Calu3 (cell line): ENCODE measurements around the gene CLTB. TPM values are rescaled to one million over a fixed set of nuclear protein-coding genes. Genes with fewer than 3 reads are reported as not detected.

Experiments
- BruUV-seq: library from RNA; stranded (reverse); fragments of 400-500 nt; replicated peaks from 2 replicates; lab custom pipeline; 2021; lab: Mats Ljungman, UMichigan
- CTCF ChIA-PET: fragments of 300-600 bp; sonication (Branson Sonifier 250); formaldehyde crosslinking; loops from one replicate; lab custom pipeline; 2022; ENCODE audit warnings: antibody characterized with exemption; lab: Charles Lee
- DNase-seq: peaks from one replicate; pipeline ENCODE4 v3.0.0; 2022
- H3K27ac Mint-ChIP-seq: one replicate; pipeline ENCODE4 v1.8.0; 2022; ENCODE audit warnings: mixed read lengths; ENCODE audit not compliant: unreplicated experiment
- H3K27me3 Mint-ChIP-seq: one replicate; pipeline ENCODE4 v1.8.0; 2022; ENCODE audit warnings: mixed read lengths; ENCODE audit not compliant: unreplicated experiment
- H3K36me3 Mint-ChIP-seq: one replicate; pipeline ENCODE4 v1.8.0; 2022; ENCODE audit warnings: mild to moderate bottlenecking, moderate library complexity, mixed read lengths; ENCODE audit not compliant: insufficient read depth, unreplicated experiment
- H3K4me1 Mint-ChIP-seq: one replicate; pipeline ENCODE4 v1.8.0; 2022; ENCODE audit warnings: mild to moderate bottlenecking, low read depth, mixed read lengths; ENCODE audit not compliant: unreplicated experiment
- H3K4me3 Mint-ChIP-seq: one replicate; pipeline ENCODE4 v1.8.0; 2022; ENCODE audit warnings: mild to moderate bottlenecking, low read depth, moderate library complexity, mixed read lengths; ENCODE audit not compliant: unreplicated experiment
- H3K9me3 Mint-ChIP-seq: one replicate; pipeline ENCODE4 v1.8.0; 2022; ENCODE audit warnings: low read depth, mixed read lengths; ENCODE audit not compliant: unreplicated experiment
- CTCF ChIP-seq: fragments of 200-600 bp; IDR thresholded peaks from one replicate; pipeline ENCODE4 v1.8.0; 2022; ENCODE audit warnings: antibody characterized with exemption; ENCODE audit not compliant: unreplicated experiment
- intact Hi-C: fragments of 100-400 bp; cut with micrococcal nuclease; formaldehyde crosslinking; loops from one replicate; pipeline ENCODE4 v1.10.0; 2022; ENCODE audit not compliant: unreplicated experiment
- total RNA-seq: library from RNA; stranded (reverse); gene quantifications from 2 replicates; pipeline ENCODE4 v1.2.3, GENCODE V29; 2022

The CLTB gene
- total RNA-seq, 1 experiment from 2014 or later, result 116 TPM

- no peak for TF ChIP-seq CTCF
- Mint-ChIP-seq H3K4me3 (no peak overlapping the region), H3K27me3 (no peaks in the 10 kb centered on the region), H3K9me3 (no peaks in the 10 kb centered on the region), H3K27ac (no peak overlapping the region), H3K36me3 (no peaks in the 10 kb centered on the region), H3K4me1 (peaks cover 28% of the 10 kb centered on the region)
- intact Hi-C loops, result no loop called here
- CTCF ChIA-PET, result no interaction called here
- DNase-seq, result no peak
- no TSS peak for BruUV-seq
These were observed 16.4 kb upstream of the CLTB start for GRCh38 chr5:176432707-176433106.

DNA sequence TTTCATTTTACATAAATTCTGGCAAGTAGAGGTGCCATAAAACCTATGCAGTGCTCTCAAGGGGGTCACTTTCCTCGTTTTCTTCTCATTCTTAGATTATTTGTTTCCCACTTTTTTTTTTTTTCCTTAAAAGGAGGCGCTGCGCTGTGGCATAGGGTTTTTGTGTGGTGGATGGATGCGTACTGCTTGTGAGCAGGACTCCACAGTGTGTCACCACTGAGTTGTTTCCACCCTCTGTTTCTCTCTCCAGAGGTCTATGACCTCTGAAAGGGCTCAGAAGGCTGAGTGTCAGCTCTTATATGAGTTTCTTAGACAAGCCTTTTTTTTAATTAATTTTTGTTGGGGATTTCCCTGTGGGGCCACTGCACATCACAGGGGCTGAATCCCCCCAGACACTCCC lies 13.6 kb upstream of the CLTB start:
- Mint-ChIP-seq H3K27ac (no peak overlapping the region), H3K9me3 (no peaks in the 10 kb centered on the region), H3K4me3 (no peak overlapping the region), H3K36me3 (peaks cover 6% of the 10 kb centered on the region), H3K4me1 (peaks cover 38% of the 10 kb centered on the region), H3K27me3 (no peaks in the 10 kb centered on the region)
- no peak for DNase-seq
- no peak for TF ChIP-seq CTCF
- BruUV-seq, result no TSS peak
- CTCF ChIA-PET, result no interaction called here
- intact Hi-C loops, result no loop called here

DNA sequence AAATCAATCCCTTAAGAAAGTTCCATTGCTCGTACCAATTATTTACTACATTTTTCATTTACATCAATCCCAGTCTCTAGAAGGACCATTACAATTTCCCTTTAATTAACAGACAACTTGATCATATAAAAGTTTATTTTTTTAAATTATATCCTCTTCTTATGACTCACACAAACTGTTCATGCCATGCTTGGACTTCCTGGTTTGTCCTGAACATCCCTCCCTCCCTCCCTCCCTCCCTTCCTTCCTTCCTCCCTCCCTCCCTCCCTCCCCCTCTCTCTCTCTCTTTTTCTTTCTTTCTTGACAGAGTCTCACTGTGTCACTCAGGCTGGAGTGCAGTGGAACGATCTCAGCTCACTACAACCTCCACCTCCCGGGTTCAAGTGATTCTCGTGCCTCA lies 11.6 kb upstream of the CLTB start:
- peak overlapping the region; percentile 14 for H3K4me3 Mint-ChIP-seq
- no peak for TF ChIP-seq CTCF
- H3K36me3 Mint-ChIP-seq, result peaks cover 6% of the 10 kb centered on the region
- no peak for DNase-seq
- peak overlapping the region; percentile 35 for H3K27ac Mint-ChIP-seq
- BruUV-seq, result no TSS peak
- H3K27me3 Mint-ChIP-seq, result no peaks in the 10 kb centered on the region
- H3K4me1 Mint-ChIP-seq, result peaks cover 48% of the 10 kb centered on the region
- no peaks in the 10 kb centered on the region for H3K9me3 Mint-ChIP-seq
- intact Hi-C loops, result no loop called here
- CTCF ChIA-PET, result interaction anchor here (0.5 to 1.5 kb wide), 4 partner anchors 11 to 668 kb away, joined by 3 to 4 read pairs (median 3); no protein-coding TSS in a partner anchor

DNA sequence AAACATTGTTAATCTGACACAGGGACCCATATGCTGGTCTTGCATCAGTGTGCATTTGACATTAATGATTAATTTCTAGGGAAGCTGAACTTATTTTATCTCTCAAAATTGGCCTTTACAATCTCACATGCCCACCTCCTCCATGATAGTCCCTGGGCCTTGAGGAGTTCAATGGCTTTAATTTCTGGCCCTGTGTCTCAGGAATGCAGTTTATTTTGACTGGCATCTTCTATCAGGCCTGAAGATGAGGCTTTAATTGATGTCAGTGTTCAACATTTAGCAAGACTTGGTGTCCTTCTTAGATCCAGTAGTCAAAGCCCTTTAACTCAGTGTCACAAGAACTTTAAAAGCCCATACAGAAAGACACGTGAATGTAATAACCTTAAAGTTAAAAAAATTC lies 10.5 kb upstream of the CLTB start:
- peaks cover 6% of the 10 kb centered on the region for H3K36me3 Mint-ChIP-seq

More for the DNA sequence above, 10.5 kb upstream of the CLTB start:
- BruUV-seq, result no TSS peak
- intact Hi-C loops, result no loop called here
- no peak for TF ChIP-seq CTCF
- CTCF ChIA-PET, result interaction anchor here (0.8 kb wide), 1 partner anchor 21 kb away, joined by 3 read pairs; no protein-coding TSS in a partner anchor
- Mint-ChIP-seq H3K9me3 (no peaks in the 10 kb centered on the region), H3K4me1 (peaks cover 46% of the 10 kb centered on the region), H3K4me3 (no peak overlapping the region), H3K27ac (peak overlapping the region; percentile 70), H3K27me3 (no peaks in the 10 kb centered on the region)
- no peak for DNase-seq
